ENCODE results near the gene CYP4F11. TPM values are rescaled to one million over a fixed set of nuclear protein-coding genes. Genes with fewer than 3 reads are reported as not detected.
"Not testable (repeated sequence)": the region's sequence is repeated elsewhere in the genome, so short reads cannot be mapped to it uniquely, and the experiment has no call there.

Gene CYP4F11
- total and polyA plus RNA-seq, 2 of the 13 experiments (the other 11 are each of a cell fraction or from before 2014, with no cell fraction given) = 7.8 to 8.4 TPM

- no peak for TF ChIP-seq ELF1 (CRISPR knock-in tag; IDR thresholded peaks at IDR 0.05)
- TF ChIP-seq ZBTB40 (IDR thresholded peaks at IDR 0.05) = no peak
- no peak for TF ChIP-seq ZBTB40 (CRISPR knock-in tag; IDR thresholded peaks at IDR 0.05)
- TF ChIP-seq CENPX (CRISPR knock-in tag; IDR thresholded peaks at IDR 0.05) = no peak
- no peak for TF ChIP-seq ZNF296 (CRISPR knock-in tag; conservative IDR thresholded peaks at IDR 0.05)
These were observed 42.9 kb downstream of the CYP4F11 start (continued) for GRCh38 chr19:15891434-15891833.

- H3K4me2 ChIP-seq (ENCODE audit: low read depth, low read length); H3K36me3 ChIP-seq (replicated peaks in 1 of 2; ENCODE audit: control insufficient read depth in 1 of 2, insufficient read depth in 2 of 2, low read length in 2 of 2); FAIRE-seq; H3K4me3 ChIP-seq (replicated peaks in 1 of 3; ENCODE audit: insufficient read depth in 1 of 3, low read depth in 2 of 3, low read length in 3 of 3); H2AFZ ChIP-seq (ENCODE audit: low read length); DNase-seq (ENCODE audit: low spot score); H3K9me3 ChIP-seq (ENCODE audit: low read length); in situ Hi-C loops (cut with HindIII; ENCODE audit: extremely low pct_ligation_motif_present, low pct_unique_long_range_greater_than_20kb); BruUV-seq (replicated peaks); H3K79me2 ChIP-seq (ENCODE audit: insufficient read depth, low read length); H3K27ac ChIP-seq (ENCODE audit: extremely low read length, insufficient read depth, low read length); H3K9ac ChIP-seq (ENCODE audit: insufficient read depth, low read depth, low read length); CTCF ChIA-PET (ENCODE audit: low intra/inter-chr PET ratio, low total read pairs); intact Hi-C loops (cut with micrococcal nuclease; ENCODE audit: unreplicated experiment); POLR2A ChIA-PET; ATAC-seq; H3K27me3 ChIP-seq (ENCODE audit: control insufficient read depth in 1 of 2, insufficient read depth in 2 of 2, low read length in 2 of 2); H4K20me1 ChIP-seq (ENCODE audit: insufficient read depth, low read length): not testable (repeated sequence)
- WGBS (ENCODE audit: low lambda C conversion rate) = 93% methylated on average over 3 of the region's 9 CpGs
- peaks cover 16% of the 10 kb centered on the region for H3K4me1 ChIP-seq (ENCODE audit: insufficient read depth, low read length)
These were observed 45.0 kb downstream of the CYP4F11 start for GRCh38 chr19:15889339-15889738.

Measured in HepG2 (cell line).